GM20000 (cell line): ENCODE results near the gene EPB41L3.

ENCODE experiments used
- DNase-seq: peaks from one replicate; pipeline ENCODE4 v3.0.0; 2012; ENCODE audit warnings: low spot score
- TF ChIP-seq, protein P1 (sequence below): IDR thresholded peaks from 2 replicates; pipeline ENCODE4 v1.5.1; 2012; ENCODE audit warnings: mild to moderate bottlenecking, control low read depth; ENCODE audit errors: extremely low read depth, missing control alignments

The EPB41L3 gene

DNA sequence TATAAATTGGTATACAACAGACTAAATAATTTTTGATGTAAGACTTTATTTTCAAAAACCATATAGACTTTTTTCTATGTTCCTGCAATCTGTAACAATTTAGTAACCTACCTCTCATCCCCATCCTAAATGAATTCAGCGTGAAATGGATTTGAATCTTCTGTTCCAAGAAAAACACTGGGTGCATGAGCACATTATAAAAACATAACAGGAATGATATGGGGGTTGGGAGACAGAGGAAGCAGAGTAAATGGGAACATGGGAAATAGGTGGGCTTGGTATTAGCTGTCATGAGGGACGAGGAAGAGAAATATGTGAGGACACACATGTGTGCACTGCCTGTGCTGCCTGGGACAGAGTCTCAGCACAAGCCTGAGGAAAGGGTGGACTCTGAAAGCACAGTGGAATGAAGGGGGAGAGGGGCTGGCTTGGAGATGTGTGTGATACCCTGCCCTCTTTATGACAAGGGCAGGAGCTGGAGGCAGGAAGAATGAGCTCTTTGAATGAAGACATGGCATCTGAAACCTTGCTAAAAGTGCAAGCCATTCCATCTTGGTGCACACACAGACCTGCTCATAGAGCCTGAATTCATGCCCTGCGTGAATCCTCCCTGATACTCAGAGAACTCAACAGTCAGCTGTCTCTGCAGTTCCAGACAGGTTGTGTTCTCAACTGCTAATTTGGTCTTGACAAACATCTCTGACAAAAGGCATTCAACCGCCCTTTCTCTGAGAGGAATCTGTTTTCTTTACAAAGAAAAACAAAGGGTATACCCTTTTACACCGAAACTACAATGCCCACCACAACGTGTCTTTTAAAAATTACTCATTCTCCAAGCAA is 66.6 kb downstream of the EPB41L3 start:
- DNase-seq: no peak
- TF ChIP-seq, protein P1, sequence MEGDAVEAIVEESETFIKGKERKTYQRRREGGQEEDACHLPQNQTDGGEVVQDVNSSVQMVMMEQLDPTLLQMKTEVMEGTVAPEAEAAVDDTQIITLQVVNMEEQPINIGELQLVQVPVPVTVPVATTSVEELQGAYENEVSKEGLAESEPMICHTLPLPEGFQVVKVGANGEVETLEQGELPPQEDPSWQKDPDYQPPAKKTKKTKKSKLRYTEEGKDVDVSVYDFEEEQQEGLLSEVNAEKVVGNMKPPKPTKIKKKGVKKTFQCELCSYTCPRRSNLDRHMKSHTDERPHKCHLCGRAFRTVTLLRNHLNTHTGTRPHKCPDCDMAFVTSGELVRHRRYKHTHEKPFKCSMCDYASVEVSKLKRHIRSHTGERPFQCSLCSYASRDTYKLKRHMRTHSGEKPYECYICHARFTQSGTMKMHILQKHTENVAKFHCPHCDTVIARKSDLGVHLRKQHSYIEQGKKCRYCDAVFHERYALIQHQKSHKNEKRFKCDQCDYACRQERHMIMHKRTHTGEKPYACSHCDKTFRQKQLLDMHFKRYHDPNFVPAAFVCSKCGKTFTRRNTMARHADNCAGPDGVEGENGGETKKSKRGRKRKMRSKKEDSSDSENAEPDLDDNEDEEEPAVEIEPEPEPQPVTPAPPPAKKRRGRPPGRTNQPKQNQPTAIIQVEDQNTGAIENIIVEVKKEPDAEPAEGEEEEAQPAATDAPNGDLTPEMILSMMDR: no peak

DNA sequence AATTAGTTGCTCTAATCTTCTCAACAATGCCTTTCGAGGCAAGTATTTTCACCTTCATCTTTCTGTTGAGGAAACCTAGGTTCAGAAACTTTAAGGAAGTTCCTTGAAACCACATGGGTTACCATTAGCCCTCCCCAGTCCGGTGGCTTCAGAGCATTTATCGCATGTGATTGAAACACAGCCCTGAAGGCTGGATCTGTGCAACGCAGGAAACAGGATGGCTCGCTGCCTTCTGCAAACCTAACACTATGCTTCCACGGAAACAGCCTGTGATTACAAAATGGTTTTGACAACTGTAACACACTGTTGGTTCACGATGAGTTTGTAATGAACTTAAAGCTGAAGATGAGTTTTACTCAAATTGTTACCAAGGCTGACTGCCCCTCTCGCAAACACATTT is 68.5 kb downstream of the EPB41L3 start:
- no peak for DNase-seq
- TF ChIP-seq, protein P1: no peak

DNA sequence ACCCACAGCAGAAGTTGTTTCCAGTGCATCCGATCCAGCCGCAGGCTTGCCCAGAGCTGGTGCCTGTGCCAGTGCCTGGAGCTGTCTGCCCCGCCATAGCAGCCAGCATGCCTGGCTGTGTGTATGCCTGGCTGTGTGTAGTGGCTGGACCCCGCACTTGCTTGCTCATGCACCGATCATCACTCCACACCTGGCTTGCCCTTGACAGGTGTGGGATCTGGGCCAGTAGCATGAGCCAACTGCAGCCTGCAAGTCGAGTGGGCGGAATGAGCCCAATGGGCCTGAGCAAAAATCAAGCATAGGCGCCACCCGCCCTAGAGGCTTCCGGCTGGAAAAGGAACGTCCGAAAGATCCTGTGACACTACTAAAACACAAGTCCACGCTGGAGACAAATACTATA is 74.5 kb downstream of the EPB41L3 start:
- no peak for DNase-seq
- TF ChIP-seq, protein P1: no peak

DNA sequence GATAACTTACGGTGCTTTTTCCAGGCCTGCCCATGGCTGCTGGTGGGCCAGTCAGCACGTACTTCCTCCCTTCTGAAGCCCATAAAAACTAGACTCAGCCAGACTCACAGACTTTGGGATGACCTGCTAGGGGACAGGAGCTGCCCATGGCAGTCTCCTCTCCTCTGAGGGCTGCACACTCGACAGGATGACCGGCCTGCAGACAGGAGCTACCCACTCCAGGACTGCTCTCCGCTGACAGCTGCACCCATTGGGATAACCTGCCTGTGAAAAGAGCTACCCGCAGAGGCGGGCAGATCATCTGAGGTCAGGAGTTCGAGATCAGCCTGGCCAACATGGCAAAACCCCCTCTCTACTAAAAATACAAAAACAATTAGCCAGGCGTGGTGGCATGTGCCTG is 75.4 kb downstream of the EPB41L3 start:
- TF ChIP-seq, protein P1: no peak
- DNase-seq: no peak

DNA sequence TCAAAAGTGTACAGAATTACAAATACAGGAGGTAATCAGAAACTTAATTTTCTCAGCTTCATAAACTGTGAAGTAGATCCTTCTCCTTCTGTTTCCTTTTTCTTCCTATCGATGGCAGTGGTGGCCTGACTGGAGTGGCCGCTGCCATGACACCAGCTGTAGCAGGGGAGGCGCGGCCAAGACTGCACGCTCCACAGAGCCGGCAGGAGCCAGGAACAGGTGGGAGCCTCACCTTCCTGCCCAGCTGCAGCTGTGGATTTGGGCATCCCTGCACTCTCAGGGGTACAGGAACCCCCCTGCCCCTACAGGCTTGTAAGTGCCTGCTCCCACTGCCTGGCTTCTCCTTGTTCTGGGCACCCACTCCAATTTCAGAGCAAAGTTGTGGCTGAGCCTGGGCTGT is 76.1 kb downstream of the EPB41L3 start:
- TF ChIP-seq, protein P1: no peak
- DNase-seq: no peak

DNA sequence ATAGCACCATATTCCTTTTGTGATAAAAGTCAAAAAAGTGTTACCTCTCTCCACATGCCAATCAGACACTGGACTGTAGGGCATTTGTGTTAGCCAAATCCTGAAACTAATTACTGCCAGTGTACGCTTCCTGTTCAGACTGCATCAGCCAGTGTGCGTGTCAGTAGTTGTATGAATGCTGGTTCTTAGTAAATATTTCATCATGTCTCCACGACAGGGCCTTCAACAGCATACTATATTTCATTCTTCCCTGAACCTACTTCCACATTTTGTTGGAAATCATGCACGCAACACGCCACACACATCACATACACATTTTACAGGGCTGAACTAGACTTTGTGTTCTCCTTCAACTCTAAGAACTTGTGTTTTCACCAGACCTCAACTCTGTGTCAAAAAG is 77.5 kb downstream of the EPB41L3 start:
- TF ChIP-seq, protein P1: no peak
- DNase-seq: no peak

DNA sequence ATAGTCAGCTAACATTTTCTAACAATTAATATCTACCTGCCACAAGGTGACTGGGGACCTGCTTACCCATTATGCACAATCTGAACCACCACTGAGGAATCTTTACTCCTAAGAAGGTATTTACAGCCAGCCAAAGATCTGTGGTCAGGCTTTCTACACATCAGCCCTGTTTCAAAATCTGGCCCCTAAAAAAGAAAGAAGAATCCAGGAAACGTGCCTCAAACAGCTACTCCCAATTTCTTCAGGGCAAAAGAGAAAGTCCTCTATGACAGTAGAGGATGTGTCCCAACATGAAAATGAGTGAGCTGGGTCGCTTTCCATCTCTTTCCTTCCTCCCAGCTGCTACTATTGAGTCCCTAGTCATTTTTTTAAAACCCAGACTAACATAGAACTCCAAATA is 79.5 kb downstream of the EPB41L3 start:
- TF ChIP-seq, protein P1: no peak
- no peak for DNase-seq
